ENCODE results near the gene ZBTB44.

ZBTB44 gene

GRCh38 chr11:130206141-130206540, 108.6 kb downstream of the ZBTB44 start:
- no peak overlapping the region for H3K9ac ChIP-seq (ENCODE audit: low read depth, low read length, poor library complexity, severe bottlenecking)
- no peaks in the 10 kb centered on the region for H3K36me3 ChIP-seq (ENCODE audit: insufficient read depth, low read length)
- no peaks in the 10 kb centered on the region for H3K4me1 ChIP-seq (ENCODE audit: insufficient read depth, low read length, poor library complexity, severe bottlenecking)
- H3K27me3 ChIP-seq (ENCODE audit: insufficient read depth, low read length, poor library complexity, severe bottlenecking): no peaks in the 10 kb centered on the region
- no peaks in the 10 kb centered on the region for H3F3A ChIP-seq (ENCODE audit: low read depth)
- no peak overlapping the region for H3K4me2 ChIP-seq (ENCODE audit: low read depth, low read length, poor library complexity, severe bottlenecking)
- no peaks in the 10 kb centered on the region for H3K9me3 ChIP-seq (ENCODE audit: insufficient read depth, low read depth, low read length)
- H3K9me2 ChIP-seq (replicated peaks; ENCODE audit: low read depth, low read length): no peaks in the 10 kb centered on the region
- H4K20me1 ChIP-seq (ENCODE audit: insufficient read depth, low read length, poor library complexity, severe bottlenecking): no peaks in the 10 kb centered on the region
- TF ChIP-seq CTCF (conservative IDR thresholded peaks at IDR 0.05; ENCODE audit: low read length) (no peak), EZH2phosphoT487 (IDR thresholded peaks at IDR 0.05; ENCODE audit: borderline replicate concordance) (no peak)
- H3K79me2 ChIP-seq (ENCODE audit: insufficient read depth, low read length): no peaks in the 10 kb centered on the region
- no peak overlapping the region for H2AFZ ChIP-seq (ENCODE audit: low read length)
- no peak overlapping the region for H3K4me3 ChIP-seq (ENCODE audit: low read length, poor library complexity, severe bottlenecking)

- no peak overlapping the region for H3K4me2 ChIP-seq (ENCODE audit: low read depth, low read length, poor library complexity, severe bottlenecking)
- no peaks in the 10 kb centered on the region for H3K79me2 ChIP-seq (ENCODE audit: insufficient read depth, low read length)
- no peaks in the 10 kb centered on the region for H3K9me3 ChIP-seq (ENCODE audit: insufficient read depth, low read depth, low read length)
- H2AFZ ChIP-seq (ENCODE audit: low read length): no peak overlapping the region
- H3K4me1 ChIP-seq (ENCODE audit: insufficient read depth, low read length, poor library complexity, severe bottlenecking): no peaks in the 10 kb centered on the region
- no peaks in the 10 kb centered on the region for H3K27me3 ChIP-seq (ENCODE audit: insufficient read depth, low read length, poor library complexity, severe bottlenecking)
- H3F3A ChIP-seq (ENCODE audit: low read depth): no peaks in the 10 kb centered on the region
- H3K36me3 ChIP-seq (ENCODE audit: insufficient read depth, low read length): no peaks in the 10 kb centered on the region
- H3K9me2 ChIP-seq (replicated peaks; ENCODE audit: low read depth, low read length): no peaks in the 10 kb centered on the region
- no peak overlapping the region for H3K4me3 ChIP-seq (ENCODE audit: low read length, poor library complexity, severe bottlenecking)
- no peak overlapping the region for H3K9ac ChIP-seq (ENCODE audit: low read depth, low read length, poor library complexity, severe bottlenecking)
- TF ChIP-seq CTCF (conservative IDR thresholded peaks at IDR 0.05; ENCODE audit: low read length) (no peak), EZH2phosphoT487 (IDR thresholded peaks at IDR 0.05; ENCODE audit: borderline replicate concordance) (no peak)
- H4K20me1 ChIP-seq (ENCODE audit: insufficient read depth, low read length, poor library complexity, severe bottlenecking): no peaks in the 10 kb centered on the region
Observed at GRCh38 chr11:130204703-130205095, 110.0 kb downstream of the ZBTB44 start.

- no peak overlapping the region for H3K4me2 ChIP-seq (ENCODE audit: low read depth, low read length, poor library complexity, severe bottlenecking)
- TF ChIP-seq CTCF (conservative IDR thresholded peaks at IDR 0.05; ENCODE audit: low read length): no peak
- TF ChIP-seq EZH2phosphoT487 (IDR thresholded peaks at IDR 0.05; ENCODE audit: borderline replicate concordance): no peak
- H2AFZ ChIP-seq (ENCODE audit: low read length): no peak overlapping the region
- no peaks in the 10 kb centered on the region for H3K27me3 ChIP-seq (ENCODE audit: insufficient read depth, low read length, poor library complexity, severe bottlenecking)
- no peaks in the 10 kb centered on the region for H3K4me1 ChIP-seq (ENCODE audit: insufficient read depth, low read length, poor library complexity, severe bottlenecking)
- H3K4me3 ChIP-seq (ENCODE audit: low read length, poor library complexity, severe bottlenecking): no peak overlapping the region
- no peaks in the 10 kb centered on the region for H4K20me1 ChIP-seq (ENCODE audit: insufficient read depth, low read length, poor library complexity, severe bottlenecking)
- no peaks in the 10 kb centered on the region for H3K36me3 ChIP-seq (ENCODE audit: insufficient read depth, low read length)
- no peaks in the 10 kb centered on the region for H3K9me3 ChIP-seq (ENCODE audit: insufficient read depth, low read depth, low read length)
- no peaks in the 10 kb centered on the region for H3K9me2 ChIP-seq (replicated peaks; ENCODE audit: low read depth, low read length)
- H3K79me2 ChIP-seq (ENCODE audit: insufficient read depth, low read length): no peaks in the 10 kb centered on the region
- no peaks in the 10 kb centered on the region for H3F3A ChIP-seq (ENCODE audit: low read depth)
- H3K9ac ChIP-seq (ENCODE audit: low read depth, low read length, poor library complexity, severe bottlenecking): no peak overlapping the region
Observed at GRCh38 chr11:130203766-130204702, 110.7 kb downstream of the ZBTB44 start.
